Fibroblast of mammary gland (primary cell): Measurements from ENCODE around the gene OSGIN1.

ENCODE experiments used
- DNase-seq: peaks from one replicate; pipeline ENCODE4 v3.0.0-alpha.2; 2010; ENCODE audit warnings: low read depth
- H3K4me3 ChIP-seq: 2 replicates; pipeline ENCODE4 v1.5.1; 2011; ENCODE audit warnings: low read depth, mild to moderate bottlenecking, low read length, moderate library complexity; ENCODE audit not compliant: control insufficient read depth
- TF ChIP-seq, protein P1 (sequence below): conservative IDR thresholded peaks from 2 replicates; pipeline ENCODE4 v1.5.1; 2011; ENCODE audit warnings: low read depth, low read length, inconsistent platforms; ENCODE audit not compliant: control insufficient read depth, insufficient read depth

OSGIN1 gene

DNA sequence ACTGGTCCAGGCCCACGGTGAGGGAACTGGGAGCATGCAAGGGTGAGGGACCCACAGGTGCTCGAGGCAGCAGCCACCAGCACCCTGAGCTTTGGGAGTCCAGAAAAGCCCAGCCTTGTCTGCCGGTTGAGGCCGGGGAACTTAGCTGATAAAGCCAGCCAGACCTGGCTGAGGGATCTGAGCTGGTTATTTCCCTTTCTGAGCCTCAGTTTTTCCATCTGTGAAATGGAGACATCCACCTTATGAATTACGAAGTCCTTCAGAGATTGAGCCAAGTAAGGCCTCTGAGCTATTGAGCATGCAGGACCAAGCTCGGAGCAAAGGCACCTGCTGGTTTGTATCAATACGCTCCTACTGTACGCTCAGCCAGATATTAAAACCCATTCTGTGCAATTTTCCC is 28.8 kb downstream of the OSGIN1 start:
- DNase-seq = no peak
- no peak overlapping the region for H3K4me3 ChIP-seq
- TF ChIP-seq, protein P1, sequence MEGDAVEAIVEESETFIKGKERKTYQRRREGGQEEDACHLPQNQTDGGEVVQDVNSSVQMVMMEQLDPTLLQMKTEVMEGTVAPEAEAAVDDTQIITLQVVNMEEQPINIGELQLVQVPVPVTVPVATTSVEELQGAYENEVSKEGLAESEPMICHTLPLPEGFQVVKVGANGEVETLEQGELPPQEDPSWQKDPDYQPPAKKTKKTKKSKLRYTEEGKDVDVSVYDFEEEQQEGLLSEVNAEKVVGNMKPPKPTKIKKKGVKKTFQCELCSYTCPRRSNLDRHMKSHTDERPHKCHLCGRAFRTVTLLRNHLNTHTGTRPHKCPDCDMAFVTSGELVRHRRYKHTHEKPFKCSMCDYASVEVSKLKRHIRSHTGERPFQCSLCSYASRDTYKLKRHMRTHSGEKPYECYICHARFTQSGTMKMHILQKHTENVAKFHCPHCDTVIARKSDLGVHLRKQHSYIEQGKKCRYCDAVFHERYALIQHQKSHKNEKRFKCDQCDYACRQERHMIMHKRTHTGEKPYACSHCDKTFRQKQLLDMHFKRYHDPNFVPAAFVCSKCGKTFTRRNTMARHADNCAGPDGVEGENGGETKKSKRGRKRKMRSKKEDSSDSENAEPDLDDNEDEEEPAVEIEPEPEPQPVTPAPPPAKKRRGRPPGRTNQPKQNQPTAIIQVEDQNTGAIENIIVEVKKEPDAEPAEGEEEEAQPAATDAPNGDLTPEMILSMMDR = no peak

DNA sequence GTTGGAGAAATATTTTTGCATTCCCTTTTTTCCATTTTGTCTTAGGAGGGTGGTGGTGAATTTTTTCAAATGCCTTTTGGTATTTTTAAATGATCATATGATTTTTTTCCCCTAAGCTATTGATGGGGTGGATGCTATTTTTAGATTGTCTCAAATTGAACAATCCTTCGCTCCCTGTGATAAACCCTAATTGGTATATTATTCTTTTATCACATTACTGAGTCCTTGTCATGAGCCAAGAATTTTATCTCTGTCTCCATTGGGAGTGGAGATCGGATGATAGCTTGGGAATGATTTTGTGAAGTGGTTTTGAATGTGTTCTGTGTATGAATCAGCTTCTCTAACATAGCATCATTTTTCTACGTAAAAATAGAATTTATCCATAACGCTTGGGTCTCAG is 30.5 kb downstream of the OSGIN1 start:
- no peak for DNase-seq
- TF ChIP-seq, protein P1 = no peak
- no peak overlapping the region for H3K4me3 ChIP-seq

DNA sequence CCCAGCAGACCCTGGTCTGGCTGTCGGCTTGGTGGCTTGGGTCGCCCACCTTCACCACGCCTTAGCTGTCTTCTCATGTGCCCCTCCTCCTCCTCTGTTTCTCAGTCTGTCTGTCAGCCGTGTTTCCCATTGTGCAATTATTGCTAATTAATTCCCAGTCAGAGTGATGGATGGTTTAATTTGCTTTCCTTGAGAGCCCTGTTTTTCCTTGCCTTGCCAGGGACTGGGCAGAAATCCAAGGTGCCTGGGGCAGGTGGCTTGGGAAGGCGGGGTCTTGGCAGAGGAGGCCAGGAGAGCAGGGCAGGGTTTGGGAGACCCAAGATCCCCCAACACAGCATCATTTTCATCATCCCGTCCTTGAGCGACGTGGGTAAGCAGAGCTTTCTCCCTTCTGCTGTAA is 36.3 kb downstream of the OSGIN1 start:
- no peak for DNase-seq
- H3K4me3 ChIP-seq = no peak overlapping the region
- TF ChIP-seq, protein P1 = no peak

DNA sequence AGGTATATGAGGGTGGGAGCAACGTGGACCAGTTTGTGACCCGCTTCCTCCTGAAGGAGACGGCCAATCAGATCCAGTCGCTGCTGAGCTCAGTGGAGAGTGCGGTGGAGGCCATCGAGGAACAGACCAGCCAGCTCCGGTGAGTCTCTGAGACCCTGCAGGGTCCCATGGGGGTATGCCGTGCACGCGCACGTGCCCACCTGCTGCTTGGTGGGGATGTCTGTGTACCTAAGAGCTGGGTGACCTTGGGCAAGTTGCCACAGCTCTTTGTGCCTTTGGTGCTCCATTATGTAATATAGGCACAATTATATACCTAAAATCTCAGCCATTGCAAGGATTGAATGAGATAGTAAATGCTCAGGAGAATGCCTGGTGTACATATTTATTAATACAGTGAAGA is 37.5 kb downstream of the OSGIN1 start:
- no peak for DNase-seq
- TF ChIP-seq, protein P1 = no peak
- H3K4me3 ChIP-seq = no peak overlapping the region

DNA sequence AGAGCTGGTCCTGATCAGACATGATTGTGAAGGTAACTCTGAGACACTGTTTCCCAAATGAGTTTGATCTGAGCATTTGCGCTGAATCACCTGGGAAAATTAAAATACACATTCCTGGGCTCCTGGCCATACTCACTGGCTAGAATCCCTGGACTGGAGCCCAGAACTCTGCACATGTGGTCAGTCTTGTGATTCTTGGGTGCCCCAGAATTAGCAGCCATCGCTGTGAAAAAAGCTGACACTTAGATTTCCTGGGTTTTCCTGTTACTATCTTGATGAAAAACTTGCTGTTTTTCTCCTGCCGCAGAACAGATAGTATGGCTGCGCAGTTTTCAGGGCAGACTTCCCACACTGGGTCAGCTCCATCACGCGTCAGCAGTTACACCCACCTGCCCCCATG is 39.6 kb downstream of the OSGIN1 start:
- peak; percentile 88 for DNase-seq
- TF ChIP-seq, protein P1 = no peak
- H3K4me3 ChIP-seq = no peak overlapping the region

- TF ChIP-seq, protein P1 = no peak
- H3K4me3 ChIP-seq = no peak overlapping the region
- DNase-seq = peak; percentile 98
Measured at GRCh38 chr16:83994087-83994486, 41.0 kb downstream of the OSGIN1 start.

GRCh38 chr16:83994703-83995102 is 41.7 kb downstream of the OSGIN1 start:
- peak; percentile 23 for DNase-seq
- no peak overlapping the region for H3K4me3 ChIP-seq
- TF ChIP-seq, protein P1 = no peak
